HCT116 (cell line): ENCODE data around the gene SCGB1D2.
"Not testable (repeated sequence)": the region's sequence is repeated elsewhere in the genome, so short reads cannot be mapped to it uniquely, and the experiment has no call there.

Source experiments
- EZH2 ChIP-seq: fragments of 200-600 bp; sonication (generic); IDR thresholded peaks from 2 replicates; pipeline ENCODE4 v1.6.1; 2017; ENCODE audit warnings: antibody characterized with exemption, mixed run types
- POLR2A ChIP-seq: IDR thresholded peaks from 2 replicates; pipeline ENCODE4 v1.7.0; 2011; ENCODE audit warnings: borderline replicate concordance; ENCODE audit not compliant: insufficient read depth, insufficient read length; ENCODE audit errors: extremely low read depth
- POLR2AphosphoS5 ChIP-seq: IDR thresholded peaks from 2 replicates; pipeline ENCODE4 v1.6.1; 2011; ENCODE audit warnings: mild to moderate bottlenecking, low read depth, low read length, moderate library complexity
- RAD21 ChIP-seq: IDR thresholded peaks from 2 replicates; pipeline ENCODE4 v1.6.1; 2012; ENCODE audit warnings: low read depth, mild to moderate bottlenecking
- REST ChIP-seq: IDR thresholded peaks from 2 replicates; pipeline ENCODE4 v1.6.1; 2012; ENCODE audit warnings: low read depth
- SIN3A ChIP-seq: IDR thresholded peaks from 2 replicates; pipeline ENCODE4 v1.6.1; 2012; ENCODE audit warnings: low read depth
- ZBTB33 ChIP-seq: IDR thresholded peaks from 2 replicates; pipeline ENCODE4 v1.6.1; 2011; ENCODE audit warnings: mild to moderate bottlenecking, low read length, moderate library complexity; ENCODE audit not compliant: insufficient replicate concordance; ENCODE audit errors: extremely low read depth
- ZNF274 ChIP-seq: fragments of 200-500 bp; sonication (Bioruptor generic); IDR thresholded peaks from 2 replicates; pipeline ENCODE4 v1.6.1; 2014; ENCODE audit warnings: mild to moderate bottlenecking, low read depth, low read length, inconsistent platforms
- TF ChIP-seq, protein P1 (sequence below), 3 experiments: fragments of 200-600 bp in 1 of 3; sonication (generic) in 1 of 3; IDR thresholded peaks in 2 of 3; conservative IDR thresholded peaks in 1 of 3; 2 replicates each; pipeline ENCODE4 v1.5.1; 2012 to 2017; ENCODE audit warnings: low read depth in 2 of 3, low read length in 2 of 3, antibody characterized with exemption in 1 of 3, borderline replicate concordance in 1 of 3, control low read depth in 1 of 3, mild to moderate bottlenecking in 1 of 3, mixed read lengths in 1 of 3, mixed run types in 1 of 3, moderate library complexity in 1 of 3; ENCODE audit not compliant: insufficient read depth in 1 of 3
- TF ChIP-seq, protein P2 (sequence below): IDR thresholded peaks from 2 replicates; pipeline ENCODE4 v1.6.1; 2012

GRCh38 chr11:62197400-62197799 lies 44.6 kb upstream of the SCGB1D2 start:
- not testable (repeated sequence) for TF ChIP-seq POLR2A, RAD21, ZNF274, EZH2, ZBTB33, REST, POLR2AphosphoS5, SIN3A
- TF ChIP-seq, protein P1, sequence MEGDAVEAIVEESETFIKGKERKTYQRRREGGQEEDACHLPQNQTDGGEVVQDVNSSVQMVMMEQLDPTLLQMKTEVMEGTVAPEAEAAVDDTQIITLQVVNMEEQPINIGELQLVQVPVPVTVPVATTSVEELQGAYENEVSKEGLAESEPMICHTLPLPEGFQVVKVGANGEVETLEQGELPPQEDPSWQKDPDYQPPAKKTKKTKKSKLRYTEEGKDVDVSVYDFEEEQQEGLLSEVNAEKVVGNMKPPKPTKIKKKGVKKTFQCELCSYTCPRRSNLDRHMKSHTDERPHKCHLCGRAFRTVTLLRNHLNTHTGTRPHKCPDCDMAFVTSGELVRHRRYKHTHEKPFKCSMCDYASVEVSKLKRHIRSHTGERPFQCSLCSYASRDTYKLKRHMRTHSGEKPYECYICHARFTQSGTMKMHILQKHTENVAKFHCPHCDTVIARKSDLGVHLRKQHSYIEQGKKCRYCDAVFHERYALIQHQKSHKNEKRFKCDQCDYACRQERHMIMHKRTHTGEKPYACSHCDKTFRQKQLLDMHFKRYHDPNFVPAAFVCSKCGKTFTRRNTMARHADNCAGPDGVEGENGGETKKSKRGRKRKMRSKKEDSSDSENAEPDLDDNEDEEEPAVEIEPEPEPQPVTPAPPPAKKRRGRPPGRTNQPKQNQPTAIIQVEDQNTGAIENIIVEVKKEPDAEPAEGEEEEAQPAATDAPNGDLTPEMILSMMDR (IDR thresholded peaks at IDR 0.05 in 2 of 3, conservative IDR thresholded peaks at IDR 0.05 in 1 of 3; ENCODE audit: borderline replicate concordance in 1 of 3, insufficient read depth in 1 of 3, low read depth in 2 of 3, low read length in 2 of 3): not testable (repeated sequence)
- TF ChIP-seq, protein P2, sequence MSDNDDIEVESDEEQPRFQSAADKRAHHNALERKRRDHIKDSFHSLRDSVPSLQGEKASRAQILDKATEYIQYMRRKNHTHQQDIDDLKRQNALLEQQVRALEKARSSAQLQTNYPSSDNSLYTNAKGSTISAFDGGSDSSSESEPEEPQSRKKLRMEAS: not testable (repeated sequence)
